HG02943 (cell line): ENCODE data around the gene HBS1L.

ENCODE experiments used
- ATAC-seq: cut with Tn5 transposase; IDR thresholded peaks from one replicate; pipeline ENCODE4 v1.9.1; 2021; ENCODE audit warnings: mild to moderate bottlenecking, low read depth, moderate library complexity; ENCODE audit not compliant: unreplicated experiment

The HBS1L gene

DNA sequence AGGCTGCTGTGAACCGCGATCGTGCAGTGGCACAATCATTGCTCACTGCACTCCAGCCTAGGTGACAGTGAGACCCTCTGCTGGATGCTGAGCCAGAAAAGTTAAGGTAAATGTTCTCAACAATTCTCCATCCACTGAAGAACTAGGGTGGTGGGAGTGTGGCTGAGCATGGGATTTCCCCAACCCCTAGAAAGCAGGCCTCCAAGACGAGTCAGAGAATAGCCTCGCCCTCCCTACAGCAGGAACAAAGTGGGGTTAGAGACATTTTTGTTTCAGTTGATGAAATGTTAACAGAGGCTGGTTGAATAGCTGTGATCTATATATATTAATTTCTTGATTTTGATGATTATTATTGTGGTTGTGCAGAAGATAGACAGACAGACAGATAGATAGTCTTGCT is 98.6 kb downstream of the HBS1L start:
- no peak for ATAC-seq

- ATAC-seq = no peak
These were observed 100.2 kb downstream of the HBS1L start for GRCh38 chr6:134954272-134955000.

DNA sequence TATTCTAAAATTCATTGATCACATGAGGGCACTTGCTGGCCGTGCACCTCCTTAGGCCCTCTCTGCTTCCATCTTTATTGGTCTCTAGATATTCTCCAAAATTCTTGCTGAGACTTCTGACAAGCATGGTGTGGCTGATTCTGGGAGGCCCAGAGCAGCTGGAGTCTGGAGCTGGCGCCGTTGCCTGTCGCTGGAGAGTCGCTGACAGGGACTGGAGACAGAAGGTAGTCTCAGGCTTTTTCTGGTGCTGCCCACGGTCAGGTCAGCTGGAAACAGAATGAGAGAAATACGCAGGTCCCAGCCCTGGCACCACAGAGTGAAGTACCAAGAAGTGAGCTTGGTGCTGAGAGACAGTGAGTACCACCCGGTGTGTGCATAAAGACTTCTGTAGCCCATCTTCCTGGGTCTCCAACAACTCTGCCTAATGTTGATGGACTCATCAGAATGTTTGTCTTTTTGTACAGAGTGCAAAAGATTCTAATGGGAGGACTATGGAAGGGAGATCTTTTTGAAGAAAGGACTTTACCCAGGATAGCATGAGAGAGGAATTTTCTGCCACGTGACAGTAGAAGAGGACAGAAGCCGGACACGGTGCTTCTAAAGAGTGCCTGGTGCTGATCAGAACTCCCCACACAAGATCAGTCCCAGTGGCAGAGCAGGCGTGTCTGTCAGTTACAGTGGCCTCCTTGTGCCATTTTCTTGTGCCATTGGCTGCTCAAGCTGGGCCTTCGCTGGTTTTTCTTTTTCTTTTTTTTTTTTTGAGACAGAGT is 102.9 kb downstream of the HBS1L start:
- ATAC-seq = no peak

GRCh38 chr6:134950482-134950881 is 104.1 kb downstream of the HBS1L start:
- no peak for ATAC-seq

- no peak for ATAC-seq
These were observed 104.7 kb downstream of the HBS1L start, which contains the start of gene ALDH8A1 for GRCh38 chr6:134949927-134950326. TSS of gene ALDH8A1 (minus strand) at chr6:134950101. CDS start at chr6:134950053, 48 bp downstream.

DNA sequence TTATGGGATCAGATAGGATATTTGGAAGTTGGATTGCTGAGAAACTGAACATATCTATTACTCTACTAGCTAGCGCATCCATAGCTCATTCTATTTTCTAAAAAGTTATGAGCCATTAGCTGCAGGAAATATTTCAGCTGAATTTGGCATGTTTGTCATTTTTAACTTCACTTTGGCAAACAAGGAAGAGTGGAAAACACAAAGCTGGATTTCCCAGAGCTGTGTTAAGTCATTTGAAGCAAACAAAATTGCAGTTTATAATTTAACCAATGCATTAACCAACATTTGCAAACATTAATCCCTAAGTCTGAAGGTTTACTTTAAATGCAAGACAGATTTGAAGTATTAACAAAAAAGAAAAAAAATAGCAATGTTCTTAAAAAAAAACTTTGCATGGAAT is 105.9 kb downstream of the HBS1L start:
- no peak for ATAC-seq

- no peak for ATAC-seq
These were observed 106.5 kb downstream of the HBS1L start for GRCh38 chr6:134948142-134948541.

GRCh38 chr6:134945045-134945444 is 109.6 kb downstream of the HBS1L start:
- no peak for ATAC-seq

DNA sequence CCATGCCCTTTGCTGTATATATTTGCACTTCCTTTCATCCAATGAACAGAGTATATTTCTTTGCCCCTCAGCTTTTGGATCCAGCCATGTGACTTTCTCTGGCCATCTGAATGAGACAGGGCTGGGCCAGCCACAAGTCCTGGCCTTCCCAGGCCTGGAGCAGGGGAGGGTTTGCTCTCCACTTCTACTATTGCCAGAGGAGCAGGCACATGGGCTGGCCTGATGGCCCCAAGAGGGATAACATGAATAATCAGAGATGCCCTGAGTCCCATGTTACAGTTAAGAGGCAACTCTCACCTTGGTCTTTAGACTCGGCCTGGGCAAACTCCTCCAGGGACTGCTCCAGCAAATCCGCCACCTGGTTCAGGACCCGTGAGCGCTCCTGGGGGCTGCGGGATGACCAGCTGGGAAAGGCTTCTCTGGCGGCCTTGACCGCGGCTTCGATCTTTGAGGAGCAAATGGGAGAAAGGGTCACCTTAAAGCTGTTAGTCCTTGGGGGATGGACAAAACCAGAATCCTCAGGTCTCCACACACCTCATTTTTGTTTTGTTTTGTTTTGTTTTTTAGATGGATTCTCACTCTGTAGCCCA is 111.0 kb downstream of the HBS1L start:
- ATAC-seq = no peak

- ATAC-seq = no peak
These were observed 115.7 kb downstream of the HBS1L start for GRCh38 chr6:134938896-134939295.

- ATAC-seq = no peak
These were observed 117.2 kb downstream of the HBS1L start for GRCh38 chr6:134937426-134937825.

DNA sequence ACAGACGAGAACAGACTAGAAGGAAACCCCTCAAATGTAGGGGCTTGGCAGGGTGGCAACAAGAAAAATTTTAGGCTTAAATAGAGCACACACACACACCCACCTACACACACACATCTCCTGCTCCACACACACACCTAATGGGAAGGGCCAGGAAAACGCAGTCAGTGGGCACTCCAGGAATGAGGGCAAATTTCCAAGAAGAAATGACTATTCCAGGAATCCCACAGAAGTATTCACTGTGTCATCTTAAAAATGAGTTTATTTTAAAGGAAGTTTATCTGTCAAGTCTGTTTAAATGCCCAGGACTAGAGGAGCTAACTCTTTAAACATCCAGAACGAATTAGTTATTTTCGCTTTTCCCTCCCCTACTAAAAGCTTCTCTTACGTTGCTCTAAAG is 117.7 kb downstream of the HBS1L start:
- no peak for ATAC-seq

DNA sequence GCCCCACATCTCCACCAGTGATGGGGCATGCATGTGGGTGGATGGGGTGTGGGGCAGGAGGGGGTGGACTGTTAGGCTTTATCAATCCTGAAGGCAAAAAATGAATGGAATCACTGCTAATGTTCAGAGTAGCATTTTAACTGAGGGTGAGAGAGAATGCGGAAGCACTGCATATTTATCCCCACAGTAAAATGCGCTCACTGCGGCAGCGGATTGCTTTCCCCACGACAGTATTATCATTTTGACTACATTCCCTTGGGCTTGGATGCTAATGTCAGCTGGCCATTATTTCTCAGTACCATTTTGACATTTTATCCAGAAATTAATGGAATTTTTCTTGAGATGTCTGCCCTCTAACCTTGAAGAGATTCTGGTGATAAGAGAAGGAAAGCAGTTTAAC is 118.1 kb downstream of the HBS1L start:
- ATAC-seq = no peak

DNA sequence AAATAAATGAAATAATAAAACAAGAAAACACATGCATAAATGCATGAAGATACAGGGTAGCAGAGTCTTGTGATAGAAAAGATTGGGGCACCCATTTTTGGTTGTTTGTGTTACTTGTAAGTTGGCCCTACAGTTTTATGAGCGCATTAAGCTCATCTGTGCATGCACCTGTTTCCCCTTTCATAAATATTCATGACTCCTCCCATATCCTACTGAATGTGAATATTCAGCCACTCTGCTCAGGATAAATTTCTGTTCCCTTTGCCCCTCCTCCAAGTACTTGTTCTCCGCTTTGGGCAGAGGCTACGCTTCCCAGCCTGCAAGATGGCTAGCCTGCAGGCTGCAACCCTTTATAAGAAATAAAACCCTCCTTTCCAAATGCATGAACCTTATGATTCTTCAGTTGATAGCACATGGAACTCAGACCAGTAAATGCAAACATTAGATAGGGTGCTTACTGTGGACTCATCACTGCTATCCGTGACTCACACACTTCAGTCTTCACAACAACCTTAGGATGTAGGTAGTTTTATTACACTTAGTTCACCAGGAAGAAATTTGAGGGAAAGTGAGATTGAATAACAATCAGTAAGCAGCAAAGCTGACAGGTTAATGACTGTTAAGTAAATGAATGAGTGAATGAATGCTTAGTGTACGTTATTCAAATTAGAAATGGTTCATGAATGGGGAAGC is 119.7 kb downstream of the HBS1L start:
- ATAC-seq = no peak

GRCh38 chr6:134932535-134933470 is 121.8 kb downstream of the HBS1L start:
- no peak for ATAC-seq

- no peak for ATAC-seq
These were observed 122.5 kb downstream of the HBS1L start for GRCh38 chr6:134932098-134932497.

- no peak for ATAC-seq
These were observed 124.2 kb downstream of the HBS1L start for GRCh38 chr6:134930463-134930862.

DNA sequence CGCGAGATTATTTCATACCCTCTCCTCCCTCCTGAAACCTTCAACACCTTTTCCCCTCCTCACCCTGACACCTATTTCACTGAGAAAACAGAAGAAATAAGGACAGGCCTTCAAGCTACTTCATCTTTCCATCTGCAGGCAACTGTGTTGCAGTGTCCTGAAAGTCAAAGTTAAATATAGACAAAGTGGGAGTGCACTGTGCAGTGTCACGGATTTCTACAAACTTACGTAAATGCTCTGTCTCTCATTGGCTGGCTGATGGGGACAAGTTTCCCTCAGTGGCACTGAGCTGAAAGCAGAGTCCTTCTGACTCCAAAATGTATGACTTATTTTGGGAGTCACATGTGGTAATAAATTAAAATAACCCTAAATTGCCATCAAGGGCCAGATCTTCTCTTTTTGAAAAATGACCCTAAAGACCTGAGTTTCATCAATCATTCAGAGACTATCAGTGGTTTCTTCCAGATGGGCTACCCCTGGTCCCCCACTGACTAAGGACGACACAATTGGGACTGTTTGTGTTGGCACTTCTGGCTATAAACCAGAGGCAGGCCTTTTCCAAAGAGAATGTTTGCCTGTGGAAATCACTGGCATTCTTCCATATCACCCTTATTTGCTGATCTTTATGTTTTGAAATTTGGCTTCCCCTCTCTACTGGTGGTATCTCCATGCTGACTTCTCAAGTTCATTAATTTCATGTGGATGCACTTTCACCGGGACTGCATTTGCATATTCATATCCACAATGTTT is 126.3 kb downstream of the HBS1L start:
- ATAC-seq = no peak

- no peak for ATAC-seq
These were observed 128.8 kb downstream of the HBS1L start for GRCh38 chr6:134925800-134926199.
